Skin epidermis (tissue), 12 donors: ENCODE measurements around the gene DOCK1.

ENCODE experiments used
- H3K27ac ChIP-seq, 21 experiments: fragments of 200-600 bp; sonication (generic) in 11 of 21; one replicate each; pipeline ENCODE4 v1.5.0; 2020; ENCODE audit warnings: mild to moderate bottlenecking in 3 of 21, inconsistent platforms in 2 of 21, moderate library complexity in 2 of 21
- H3K4me3 ChIP-seq, 7 experiments: fragments of 200-600 bp; sonication (generic) in 2 of 7; one replicate each; pipeline ENCODE4 v1.5.0; 2020; ENCODE audit warnings: inconsistent platforms in 2 of 7, mild to moderate bottlenecking in 2 of 7, moderate library complexity in 1 of 7

Gene DOCK1

DNA sequence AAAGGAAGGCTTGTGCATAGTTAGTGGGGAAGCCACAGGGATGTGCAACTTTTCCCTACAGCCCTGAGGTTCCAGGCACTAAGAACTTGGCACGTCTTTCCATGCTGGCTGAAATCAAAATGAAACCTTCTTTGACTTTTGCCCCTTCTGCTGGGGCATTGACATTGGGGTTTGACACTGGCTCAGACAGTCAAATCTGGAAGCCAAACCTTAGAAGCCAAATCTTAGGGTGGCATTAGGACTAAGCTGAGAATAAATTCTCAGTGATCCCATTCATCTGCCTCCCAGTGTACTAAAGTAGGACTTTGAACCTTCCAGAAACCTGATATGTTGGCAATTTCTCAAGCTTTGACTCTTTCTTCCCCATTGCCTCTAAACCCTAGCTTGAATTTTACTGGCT, 322.4 kb downstream of the DOCK1 start:
- H3K27ac ChIP-seq = no peak overlapping the region

DNA sequence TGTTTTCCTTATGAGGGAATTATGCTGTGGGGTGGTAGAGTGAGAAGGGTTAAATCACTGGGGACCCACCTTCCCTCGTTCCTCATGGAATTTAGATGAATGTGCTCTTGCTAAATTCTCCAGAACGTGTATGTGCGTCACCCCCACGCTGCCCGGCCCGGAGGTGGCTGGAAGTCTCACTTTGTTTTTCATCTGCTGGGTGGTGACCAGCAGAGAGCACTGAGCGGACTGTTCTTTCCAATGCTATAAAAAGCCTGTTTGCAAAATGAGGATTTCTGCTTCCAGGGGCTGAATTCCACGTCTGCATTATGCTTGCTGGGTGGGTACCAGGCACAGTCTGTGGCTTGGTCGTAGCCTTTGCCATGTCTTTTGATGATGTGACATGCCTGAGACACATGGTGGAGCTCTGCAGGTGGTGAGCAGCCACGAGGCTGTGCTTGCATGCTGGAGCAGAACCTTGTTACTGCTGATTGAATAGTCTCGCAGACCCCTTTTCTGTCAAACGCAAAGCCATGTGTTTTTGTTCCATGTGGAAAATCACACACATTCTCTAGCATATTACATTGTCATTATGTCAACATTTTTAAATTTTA, 323.1 kb downstream of the DOCK1 start:
- Histone ChIP-seq H3K4me3 (no peak overlapping the region), H3K27ac (no peak overlapping the region)

More for the DNA sequence above, 322.4 kb downstream of the DOCK1 start:
- no peak overlapping the region for H3K4me3 ChIP-seq

DNA sequence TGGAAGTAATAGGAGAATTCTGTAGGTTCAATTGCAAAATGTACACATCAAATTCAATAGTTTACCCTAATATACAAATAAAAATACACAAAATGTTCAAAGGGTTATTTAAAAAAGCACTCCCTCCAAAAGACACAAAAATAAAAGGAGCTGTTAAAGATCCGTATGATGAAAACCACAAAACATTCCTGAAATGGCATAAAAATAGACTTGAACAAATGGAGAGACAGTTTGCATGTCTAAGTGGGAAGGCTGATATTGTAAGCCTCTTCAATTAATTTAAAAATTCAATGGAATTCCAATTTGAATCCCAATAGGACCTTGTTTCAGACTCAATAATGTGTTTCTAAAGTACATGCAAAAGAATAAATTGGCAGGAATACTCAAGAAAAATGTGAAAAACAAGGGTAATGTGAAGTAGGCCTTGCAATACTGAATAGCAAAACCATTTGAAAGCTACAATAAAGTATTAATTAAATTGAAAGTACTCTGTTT, 329.1 kb downstream of the DOCK1 start:
- Histone ChIP-seq H3K27ac (no peak overlapping the region), H3K4me3 (no peak overlapping the region)

DNA sequence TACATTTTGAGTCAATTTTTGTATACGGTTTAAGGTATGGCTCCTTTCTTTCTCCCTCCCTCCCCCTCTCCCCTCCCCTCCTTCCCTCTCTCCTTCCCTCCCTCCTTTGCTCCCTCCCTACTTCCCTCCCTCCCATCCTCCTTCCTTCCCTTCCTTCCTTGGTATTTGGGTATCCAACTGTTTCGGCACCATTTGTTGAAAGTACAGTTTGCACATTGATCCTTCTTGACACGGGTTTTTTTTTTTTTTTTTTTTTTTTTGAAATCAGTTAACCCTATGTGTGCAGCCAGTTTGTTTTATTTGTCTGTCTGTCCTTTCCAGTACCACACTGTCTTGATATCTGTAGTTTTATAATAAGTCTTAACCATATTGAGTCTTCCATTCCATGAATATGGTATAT, 331.0 kb downstream of the DOCK1 start:
- no peak overlapping the region for H3K4me3 ChIP-seq
- no peak overlapping the region for H3K27ac ChIP-seq

DNA sequence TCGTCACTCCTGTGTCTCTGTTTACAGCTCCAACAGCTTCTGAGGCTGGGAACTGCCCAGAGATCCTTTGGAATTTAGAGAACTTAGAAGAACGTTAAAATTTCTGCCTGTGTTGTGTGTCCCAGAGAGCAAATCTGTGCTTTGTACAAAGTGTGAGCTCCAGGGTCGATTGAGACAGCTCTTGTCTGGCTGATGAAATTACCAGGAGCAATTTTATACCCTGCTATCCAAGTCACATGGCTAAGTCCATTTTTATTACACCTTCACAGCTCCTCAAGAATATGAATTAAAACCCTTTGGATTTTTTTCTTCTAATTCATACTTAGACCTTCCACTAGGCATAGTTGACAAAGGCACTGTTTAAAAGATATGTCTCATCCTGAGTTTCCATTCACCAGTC, 337.7 kb downstream of the DOCK1 start:
- no peak overlapping the region for H3K27ac ChIP-seq

DNA sequence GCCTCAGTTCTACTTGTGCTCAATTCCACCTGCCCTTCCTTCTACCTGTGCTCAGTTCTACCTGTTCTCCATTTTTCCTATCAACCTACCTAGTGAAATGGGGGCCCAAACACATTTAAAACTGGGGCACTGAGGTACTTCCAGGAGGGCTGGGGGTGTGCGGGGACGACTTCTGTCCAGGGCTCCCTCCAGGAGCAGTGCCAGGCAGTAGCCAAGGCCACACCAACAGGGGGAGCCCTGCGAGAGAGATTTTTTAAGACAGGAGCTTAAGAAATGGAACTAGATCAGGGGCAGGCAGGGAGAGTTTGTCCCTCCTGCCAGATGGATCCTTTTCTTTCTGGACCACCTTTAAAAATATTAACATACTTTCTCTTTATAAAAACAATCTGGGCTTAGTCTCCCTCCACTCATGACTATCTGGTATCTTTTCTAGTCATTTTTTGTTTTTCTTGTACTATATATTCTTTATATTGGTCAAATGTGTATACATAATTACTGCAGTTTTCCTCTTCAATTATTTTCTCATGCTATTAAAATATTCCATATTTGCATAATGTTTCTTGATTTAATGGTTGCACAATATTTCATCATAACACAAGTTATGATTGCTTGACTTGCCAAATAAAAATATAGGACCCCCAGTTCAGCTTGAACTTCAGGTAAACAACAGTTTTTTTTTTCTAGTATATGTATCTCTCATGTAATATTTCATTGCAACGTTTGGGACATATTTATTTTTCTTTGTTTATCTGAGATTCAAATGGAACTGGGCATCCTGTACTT, 338.5 kb downstream of the DOCK1 start:
- Histone ChIP-seq H3K4me3 (no peak overlapping the region), H3K27ac (no peak overlapping the region)

More for the DNA sequence above, 337.7 kb downstream of the DOCK1 start:
- no peak overlapping the region for H3K4me3 ChIP-seq

DNA sequence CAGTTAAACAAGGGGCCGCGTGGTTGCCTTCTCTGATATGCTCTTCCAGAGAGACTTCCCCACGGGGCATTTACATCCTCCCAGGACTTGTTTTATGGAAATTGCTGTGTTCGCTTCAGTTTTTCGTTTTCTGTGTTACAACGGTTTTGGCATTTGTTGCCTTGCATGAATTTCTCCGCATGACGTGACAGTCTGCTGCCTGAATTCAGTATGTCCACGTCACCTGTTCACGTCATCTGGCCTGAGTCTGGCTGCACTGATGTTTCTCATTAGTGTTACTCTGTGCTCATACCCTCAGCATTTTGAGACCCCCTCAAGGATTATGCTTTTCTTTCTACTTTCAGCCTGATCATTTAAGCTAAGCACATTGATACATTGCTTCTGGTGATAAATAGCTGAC, 340.2 kb downstream of the DOCK1 start:
- Histone ChIP-seq H3K27ac (no peak overlapping the region), H3K4me3 (no peak overlapping the region)

DNA sequence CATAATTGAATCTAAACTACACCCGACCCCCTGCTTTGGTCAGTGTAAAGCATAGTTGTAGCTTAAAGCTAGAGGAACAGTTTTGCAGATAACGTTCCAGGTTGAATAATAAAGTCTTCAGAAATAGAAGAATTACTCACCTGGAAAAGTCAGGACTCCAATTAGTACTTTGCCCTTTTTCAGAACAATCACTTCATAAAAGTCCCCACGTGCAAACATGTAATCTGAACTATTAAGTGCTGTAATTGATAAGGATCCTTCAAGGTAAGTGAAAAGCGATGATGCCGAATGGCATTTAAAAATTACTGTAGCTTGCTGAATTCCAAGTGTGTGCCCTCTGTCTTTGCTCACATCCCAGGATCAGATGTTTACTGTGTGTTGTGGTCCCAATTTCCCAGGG, 344.8 kb downstream of the DOCK1 start:
- Histone ChIP-seq H3K4me3 (no peak overlapping the region), H3K27ac (no peak overlapping the region)

DNA sequence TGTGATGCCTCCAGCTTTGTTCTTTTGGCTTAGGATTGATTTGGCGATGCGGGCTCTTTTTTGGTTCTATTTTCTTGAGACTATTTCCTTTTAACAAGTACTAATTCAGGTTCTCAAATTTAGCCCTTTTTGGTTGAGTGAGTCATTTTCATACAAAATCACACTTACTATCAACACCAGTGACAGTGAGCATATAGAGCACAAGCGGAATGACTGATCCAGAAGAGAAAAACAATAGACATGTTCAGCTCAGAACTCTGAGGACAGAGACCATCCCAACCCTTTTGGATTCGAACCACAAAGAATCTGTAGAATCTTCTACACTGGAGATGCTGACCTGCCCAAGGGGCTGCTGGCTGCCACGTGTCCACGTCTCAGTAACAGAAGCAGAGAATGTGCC, 347.6 kb downstream of the DOCK1 start:
- Histone ChIP-seq H3K27ac (no peak overlapping the region), H3K4me3 (no peak overlapping the region)

DNA sequence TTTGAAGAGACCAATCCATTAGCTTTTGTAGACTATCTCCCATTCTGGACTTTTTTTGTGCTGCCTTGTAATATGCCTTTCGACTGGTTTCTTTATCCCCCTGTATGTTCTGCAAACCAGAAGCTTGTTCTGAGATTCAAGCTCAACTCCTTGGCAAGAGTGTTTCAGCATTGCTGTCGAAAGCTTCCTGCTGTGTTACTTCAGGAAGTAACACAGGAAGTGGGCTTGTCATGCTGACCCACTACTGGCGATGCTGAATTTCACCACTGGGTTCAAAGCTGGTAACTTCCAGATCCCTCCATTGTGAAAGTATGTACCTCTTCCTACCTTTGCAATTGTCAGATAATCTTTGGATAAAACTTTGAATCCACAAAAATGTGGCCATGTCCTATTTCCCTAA, 349.0 kb downstream of the DOCK1 start:
- H3K27ac ChIP-seq = no peak overlapping the region

DNA sequence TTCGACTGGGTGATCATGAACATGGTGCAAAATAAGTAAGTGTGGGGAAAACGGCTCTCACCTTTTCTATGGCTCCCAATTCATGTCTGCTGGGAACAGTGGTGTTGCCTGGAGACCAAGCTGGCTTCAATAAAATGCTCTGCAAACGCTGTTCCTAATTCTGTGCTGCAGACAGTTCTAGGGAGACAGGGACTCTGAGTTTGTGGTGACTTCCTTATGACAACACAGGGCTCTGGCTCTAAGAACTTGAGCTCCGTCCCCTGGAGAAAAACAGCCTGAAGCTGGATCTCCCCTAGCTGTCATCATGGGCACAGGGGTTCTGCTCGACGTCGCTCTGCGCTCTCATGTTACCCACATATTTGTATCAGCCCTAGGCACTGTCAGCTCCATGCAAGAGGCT, 352.2 kb downstream of the DOCK1 start:
- H3K27ac ChIP-seq = no peak overlapping the region
- no peak overlapping the region for H3K4me3 ChIP-seq

More for the DNA sequence above, 349.0 kb downstream of the DOCK1 start:
- no peak overlapping the region for H3K4me3 ChIP-seq

DNA sequence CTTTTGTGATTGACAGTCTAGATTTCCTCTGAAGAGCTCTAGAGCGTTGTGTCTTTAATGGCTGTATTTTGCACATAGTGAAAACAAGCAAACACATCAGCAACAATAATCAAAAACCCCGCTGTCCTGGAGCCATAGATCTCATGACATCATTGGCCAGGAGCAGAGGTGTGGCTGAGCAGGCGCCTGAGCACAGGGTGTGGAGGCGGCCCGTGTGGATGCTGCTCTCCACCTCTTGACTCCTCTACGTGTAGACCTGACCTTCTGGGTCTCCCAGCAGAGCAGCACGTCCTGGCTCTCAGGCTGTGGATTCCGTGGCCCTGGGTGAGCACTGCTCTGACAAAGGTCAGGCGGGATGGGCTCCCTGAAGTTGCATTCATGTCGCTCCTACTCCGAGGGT, 354.1 kb downstream of the DOCK1 start:
- Histone ChIP-seq H3K27ac (no peak overlapping the region), H3K4me3 (no peak overlapping the region)

DNA sequence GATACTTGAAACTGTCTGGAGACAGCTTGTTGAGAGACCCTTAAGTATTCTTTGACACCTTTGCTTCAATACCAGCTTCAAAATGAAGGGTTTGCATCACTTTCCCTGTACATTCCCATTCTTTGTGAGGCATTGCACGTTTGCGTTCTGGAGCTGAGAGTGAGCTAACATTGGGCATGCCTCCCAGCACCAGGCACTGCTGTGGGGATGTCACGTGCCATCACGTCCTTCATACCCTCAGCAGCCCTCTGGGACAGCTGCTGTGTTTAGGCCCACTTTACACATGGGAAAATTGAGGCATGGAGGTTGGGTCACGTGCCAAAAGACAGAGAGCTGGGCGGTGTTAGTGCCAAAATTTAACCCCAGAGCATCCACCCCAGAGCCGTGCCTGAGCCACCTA, 357.4 kb downstream of the DOCK1 start:
- Histone ChIP-seq H3K4me3 (no peak overlapping the region), H3K27ac (no peak overlapping the region)

DNA sequence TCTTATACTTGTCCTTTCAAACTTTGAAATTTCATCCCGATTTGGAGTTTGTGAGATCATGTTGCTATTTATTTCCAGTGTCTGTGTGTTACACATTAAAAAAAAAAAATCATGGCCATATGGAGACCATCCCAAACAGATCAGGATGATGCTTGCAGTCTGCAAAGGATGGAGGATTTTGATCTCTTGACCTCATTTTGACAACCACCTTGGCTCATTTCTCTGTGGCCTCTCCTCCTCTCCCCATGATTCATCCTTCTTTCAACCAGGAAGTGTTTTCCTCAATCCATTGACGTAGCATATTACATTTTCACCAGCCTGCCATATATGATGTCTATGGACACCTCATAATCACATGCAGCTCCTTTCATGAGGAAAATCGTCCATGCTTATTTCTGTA, 360.1 kb downstream of the DOCK1 start:
- H3K27ac ChIP-seq = no peak overlapping the region
- no peak overlapping the region for H3K4me3 ChIP-seq

DNA sequence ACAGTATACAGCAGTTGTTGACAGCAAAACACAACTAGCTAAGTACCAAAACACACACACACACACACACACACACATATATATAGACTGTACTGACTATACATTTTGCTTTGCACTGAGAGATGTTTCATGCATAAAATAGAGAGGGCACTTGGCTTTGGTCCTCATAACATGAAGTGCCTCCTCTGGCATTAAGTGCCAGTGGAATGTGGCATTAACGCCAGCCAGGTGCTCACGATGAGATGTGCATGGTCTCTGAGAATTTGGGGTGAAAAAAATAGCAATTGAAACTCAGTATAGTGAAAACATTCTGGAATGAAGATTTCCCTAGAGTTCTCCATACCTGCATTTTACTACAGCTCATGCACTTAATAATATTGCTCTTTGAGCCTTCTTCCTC, 361.2 kb downstream of the DOCK1 start:
- Histone ChIP-seq H3K4me3 (no peak overlapping the region), H3K27ac (no peak overlapping the region)

DNA sequence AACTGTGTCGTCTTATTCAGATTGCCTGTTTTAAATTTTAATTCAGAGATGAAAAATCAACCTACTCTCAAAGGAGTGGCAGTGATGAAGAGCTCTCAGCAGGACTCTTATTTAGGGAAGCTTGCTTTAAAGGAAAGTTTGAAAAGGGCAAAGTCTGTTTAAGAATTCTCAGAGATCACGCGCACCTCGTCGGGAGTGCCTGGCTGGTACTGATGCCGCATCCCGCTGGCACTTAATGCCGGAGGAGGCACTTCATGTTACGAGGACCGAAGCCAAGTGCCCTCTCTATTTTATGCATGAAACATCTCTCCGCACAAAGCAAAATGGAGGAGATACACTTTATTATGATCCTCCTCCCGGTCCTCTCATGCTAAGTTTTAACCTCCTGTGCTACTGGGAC, 362.2 kb downstream of the DOCK1 start:
- H3K4me3 ChIP-seq = no peak overlapping the region
- no peak overlapping the region for H3K27ac ChIP-seq

DNA sequence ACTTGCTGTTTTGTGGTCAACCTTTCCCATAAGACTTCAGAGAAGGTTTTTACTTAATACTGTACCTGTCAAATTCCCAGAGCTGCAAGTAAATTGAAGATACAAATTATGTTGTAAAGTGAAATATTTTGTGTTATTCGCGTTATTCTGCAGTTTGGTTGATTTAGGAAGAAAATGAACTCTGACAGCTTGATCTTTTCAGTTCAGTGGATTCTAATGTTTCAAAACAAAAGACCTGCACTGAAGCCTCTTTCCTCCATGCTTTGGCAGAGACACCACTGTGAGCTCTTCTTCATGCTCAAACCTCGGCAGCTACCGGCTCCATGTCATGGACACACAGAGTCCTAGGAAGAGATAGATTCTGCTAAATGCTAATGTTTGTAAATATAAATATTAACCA, 366.8 kb downstream of the DOCK1 start:
- H3K4me3 ChIP-seq = no peak overlapping the region
- H3K27ac ChIP-seq = no peak overlapping the region

DNA sequence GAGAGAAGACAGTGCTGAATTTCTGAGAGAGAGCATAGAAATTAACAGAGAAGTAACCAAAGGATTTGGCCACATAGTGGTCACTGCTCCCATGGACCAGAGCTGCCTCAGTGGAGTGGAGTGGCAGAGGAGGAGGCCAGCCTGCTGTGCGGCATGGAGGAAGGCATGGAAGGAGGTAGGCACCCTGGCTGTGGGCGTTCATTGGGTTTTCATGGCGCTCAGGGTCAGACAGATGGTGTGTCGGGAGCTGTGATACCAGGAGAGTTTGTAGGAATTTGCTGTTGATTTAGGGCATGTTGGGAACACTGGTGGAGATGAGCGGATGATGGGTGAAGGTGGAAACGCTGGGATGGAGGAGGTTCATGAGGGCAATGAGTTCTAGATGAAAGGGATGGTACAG, 370.0 kb downstream of the DOCK1 start:
- no peak overlapping the region for H3K27ac ChIP-seq
- H3K4me3 ChIP-seq = no peak overlapping the region

DNA sequence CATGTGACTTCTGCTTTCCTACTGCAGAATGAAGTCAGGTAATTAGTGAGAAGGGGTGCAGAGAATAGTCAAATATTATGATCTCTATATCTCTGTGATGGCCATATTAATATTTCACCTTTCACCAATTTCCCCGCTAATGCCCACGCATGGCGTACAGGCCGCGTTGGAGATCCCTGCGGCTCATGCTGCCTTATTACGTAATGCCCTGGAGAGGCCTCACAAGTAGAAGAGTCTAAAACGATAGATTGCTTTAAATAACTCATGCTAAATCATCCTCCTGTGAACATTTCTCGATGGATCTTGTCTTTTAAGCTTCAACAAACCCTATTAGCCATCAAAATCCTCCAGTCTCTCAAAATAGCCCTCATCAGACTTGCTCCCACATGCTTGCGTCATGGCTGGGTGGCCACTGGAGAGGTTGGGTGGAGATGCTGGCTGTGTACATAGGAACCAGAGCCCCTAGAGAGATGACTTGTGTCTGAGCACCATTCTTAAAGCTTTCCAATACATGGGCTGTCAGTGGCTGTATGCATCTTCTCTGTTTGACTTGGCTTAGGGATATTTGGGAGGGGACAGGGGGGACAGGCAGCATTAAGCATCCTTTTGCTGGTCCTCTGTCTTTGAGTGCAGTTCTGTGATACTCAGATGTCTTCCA, 370.7 kb downstream of the DOCK1 start:
- no peak overlapping the region for H3K4me3 ChIP-seq
- no peak overlapping the region for H3K27ac ChIP-seq

DNA sequence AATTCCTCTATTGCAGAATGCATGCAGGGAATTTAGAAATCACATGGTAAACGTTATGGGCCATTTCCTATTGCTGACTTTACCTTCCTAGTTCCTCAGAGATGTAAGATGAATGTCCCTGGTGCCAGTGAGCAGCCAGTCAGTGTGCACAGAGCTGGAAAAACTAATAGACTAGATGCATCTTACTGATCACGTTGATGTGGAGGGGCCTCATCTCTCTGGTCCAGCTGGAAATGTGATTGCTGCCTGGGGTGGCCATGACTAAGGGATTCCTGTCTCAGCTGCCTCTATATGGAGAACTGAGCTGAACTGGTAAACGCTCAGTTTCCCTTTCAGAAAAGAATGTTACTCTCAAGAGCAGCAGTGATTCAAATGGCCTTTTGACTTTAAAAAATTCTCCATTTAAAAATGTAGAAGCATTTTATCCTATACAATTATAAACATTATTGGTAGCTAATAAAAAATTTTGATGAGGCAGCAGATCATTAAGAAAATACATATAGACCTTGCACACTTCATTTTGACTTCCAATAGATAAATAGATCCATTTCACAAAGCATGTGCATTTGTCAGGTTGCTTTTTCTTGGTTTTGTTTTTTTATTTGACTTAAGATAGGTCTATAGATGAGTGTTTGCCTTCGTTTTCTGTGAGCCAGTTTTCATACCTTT, 371.7 kb downstream of the DOCK1 start:
- Histone ChIP-seq H3K27ac (no peak overlapping the region), H3K4me3 (no peak overlapping the region)

DNA sequence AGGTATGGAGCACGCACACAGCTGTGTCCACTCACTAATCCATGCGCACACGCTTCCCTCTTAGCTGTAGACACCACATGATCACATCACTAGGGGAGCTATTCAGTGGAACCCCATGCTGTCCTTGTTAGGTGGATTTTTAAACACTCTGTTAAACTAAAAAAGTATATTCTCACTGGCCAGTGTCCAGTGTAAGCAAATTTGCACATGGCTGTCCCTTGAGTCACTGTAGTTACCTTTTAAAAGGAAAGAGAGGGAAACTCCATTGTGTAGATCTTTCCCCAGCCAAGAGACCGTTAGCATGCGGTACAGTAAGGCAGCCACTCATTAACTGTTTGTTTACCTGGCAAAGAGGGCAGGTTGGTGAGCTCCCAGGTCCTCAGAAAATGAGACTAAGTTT, 372.8 kb downstream of the DOCK1 start:
- Histone ChIP-seq H3K27ac (no peak overlapping the region), H3K4me3 (no peak overlapping the region)
